Activated CD8-positive, alpha-beta T cell treated with anti-CD3 and anti-CD28 coated beads for 36 hours (primary cell): ENCODE measurements around the gene COPS7A. TPM values are rescaled to one million over a fixed set of nuclear protein-coding genes. Genes with fewer than 3 reads are reported as not detected.

Experiments
- ATAC-seq: fragments of 200-7000 bp; cut with Tn5 transposase; one replicate; pipeline ENCODE4 v1.10.0; 2021; ENCODE audit warnings: mild to moderate bottlenecking, moderate library complexity
- CTCF ChIA-PET: fragments of 350-600 bp; sonication (Branson Sonifier 250); formaldehyde crosslinking; loops from one replicate; lab custom pipeline; 2021; ENCODE audit warnings: antibody characterized with exemption; lab: Charles Lee
- POLR2A ChIA-PET: fragments of 350-600 bp; sonication (Branson Sonifier 250); formaldehyde crosslinking; loops from one replicate; lab custom pipeline; 2021; ENCODE audit warnings: antibody characterized with exemption; lab: Charles Lee
- DNase-seq: peaks from one replicate; pipeline ENCODE4 v3.0.0-alpha.2; 2020
- H3K27ac Mint-ChIP-seq: one replicate; pipeline ENCODE4 v1.8.0; 2021; ENCODE audit warnings: mild to moderate bottlenecking, mixed read lengths
- H3K27me3 Mint-ChIP-seq: one replicate; pipeline ENCODE4 v1.8.0; 2021; ENCODE audit warnings: mixed read lengths
- H3K36me3 Mint-ChIP-seq: one replicate; pipeline ENCODE4 v1.8.0; 2021; ENCODE audit warnings: low read depth, mixed read lengths
- H3K4me1 Mint-ChIP-seq: one replicate; pipeline ENCODE4 v1.8.0; 2021; ENCODE audit warnings: low read depth, mixed read lengths
- H3K4me3 Mint-ChIP-seq: one replicate; pipeline ENCODE4 v1.8.0; 2021; ENCODE audit warnings: mild to moderate bottlenecking, moderate library complexity, mixed read lengths
- H3K9me3 Mint-ChIP-seq: one replicate; pipeline ENCODE4 v1.8.0; 2021; ENCODE audit warnings: mixed read lengths
- CTCF ChIP-seq: fragments of 200-600 bp; IDR thresholded peaks from one replicate; pipeline ENCODE4 v1.8.0; 2022; ENCODE audit warnings: antibody characterized with exemption, mild to moderate bottlenecking
- intact Hi-C: fragments of 100-400 bp; cut with micrococcal nuclease; formaldehyde crosslinking; loops from one replicate; pipeline ENCODE4 v1.10.0; 2022
- total RNA-seq, 2 experiments: library from RNA; stranded (reverse); gene quantifications; one replicate each; pipeline ENCODE4 v1.2.3, GENCODE V29; 2021

Gene COPS7A
- total RNA-seq, 2 experiments from 2014 or later: 35.9 to 38.8 TPM

- POLR2A ChIA-PET: interaction anchor here (0.7 to 4.9 kb wide), 4 partner anchors 10 to 16 kb away, joined by 3 to 31 read pairs (median 12); partner anchors contain the start of gene MLF2
- H3K4me1 Mint-ChIP-seq: peaks cover 51% of the 10 kb centered on the region
- CTCF ChIA-PET: interaction anchor here (1.1 to 6.2 kb wide), 5 partner anchors 11 to 83 kb away, joined by 5 to 89 read pairs (median 9); partner anchors contain the start of genes MLF2 and USP5
- no peaks in the 10 kb centered on the region for H3K9me3 Mint-ChIP-seq
- H3K27me3 Mint-ChIP-seq: peaks cover 24% of the 10 kb centered on the region
- no peak for DNase-seq
- H3K36me3 Mint-ChIP-seq: peaks cover 32% of the 10 kb centered on the region
- no peak overlapping the region for H3K27ac Mint-ChIP-seq
- intact Hi-C loops: no loop called here
- ATAC-seq: no peak
- peak overlapping the region; percentile 71 for H3K4me3 Mint-ChIP-seq
- TF ChIP-seq CTCF: no peak
These were observed 44.6 kb downstream of the COPS7A start for GRCh38 chr12:6768437-6768914.

- Mint-ChIP-seq H3K27me3 (peaks cover 24% of the 10 kb centered on the region), H3K4me1 (peaks cover 50% of the 10 kb centered on the region), H3K27ac (no peak overlapping the region), H3K9me3 (no peaks in the 10 kb centered on the region), H3K4me3 (peak overlapping the region; percentile 71), H3K36me3 (peaks cover 34% of the 10 kb centered on the region)
- no peak for ATAC-seq
- POLR2A ChIA-PET: interaction anchor here (0.7 to 4.9 kb wide), 3 partner anchors 9 to 16 kb away, joined by 3 to 21 read pairs (median 4); partner anchors contain the start of gene MLF2
- no peak for DNase-seq
- intact Hi-C loops: no loop called here
- CTCF ChIA-PET: interaction anchor here (1.6 to 6.2 kb wide), 2 partner anchors 11 to 16 kb away, joined by 9 to 89 read pairs; partner anchors contain the start of gene MLF2
- TF ChIP-seq CTCF: no peak
These were observed 45.1 kb downstream of the COPS7A start for GRCh38 chr12:6768990-6769389.

DNA sequence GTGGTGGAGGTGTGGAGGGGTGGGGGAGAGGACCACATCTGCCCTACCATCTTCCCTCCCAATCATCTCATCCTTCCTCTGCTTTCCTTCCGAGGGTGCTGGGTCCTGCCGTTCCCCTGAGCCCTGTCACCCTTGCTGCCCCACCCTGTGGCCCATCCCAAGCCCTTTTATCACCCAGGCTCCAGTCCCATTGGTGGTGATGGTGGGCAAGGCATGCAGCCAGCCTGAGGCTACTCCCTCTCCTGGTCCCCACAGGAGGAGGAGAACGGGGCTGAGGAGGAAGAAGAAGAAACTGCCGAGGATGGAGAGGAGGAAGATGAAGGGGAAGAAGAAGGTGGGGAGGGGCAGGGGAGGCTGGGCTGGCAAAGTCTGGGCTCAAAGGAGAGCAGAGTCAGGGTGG is 45.8 kb downstream of the COPS7A start:
- intact Hi-C loops: no loop called here
- TF ChIP-seq CTCF: no peak
- Mint-ChIP-seq H3K9me3 (no peaks in the 10 kb centered on the region), H3K4me3 (no peak overlapping the region), H3K36me3 (peaks cover 41% of the 10 kb centered on the region), H3K4me1 (peaks cover 48% of the 10 kb centered on the region), H3K27ac (no peak overlapping the region), H3K27me3 (peaks cover 17% of the 10 kb centered on the region)
- POLR2A ChIA-PET: interaction anchor here (1.4 to 4.9 kb wide), 3 partner anchors 8 to 17 kb away, joined by 4 to 21 read pairs (median 7); partner anchors contain the start of gene MLF2
- ATAC-seq: no peak
- CTCF ChIA-PET: interaction anchor here (1.6 to 6.2 kb wide), 3 partner anchors 10 to 17 kb away, joined by 9 to 89 read pairs (median 77); partner anchors contain the start of gene MLF2
- DNase-seq: no peak

- no peak for TF ChIP-seq CTCF
- no peaks in the 10 kb centered on the region for H3K9me3 Mint-ChIP-seq
- ATAC-seq (no peak), DNase-seq (no peak)
- no peak overlapping the region for H3K27ac Mint-ChIP-seq
- ChIA-PET POLR2A (interaction anchor here (1.4 to 1.6 kb wide), 3 partner anchors 10 to 174 kb away, joined by 3 to 7 read pairs (median 4); partner anchors contain the start of genes C12orf57, MLF2 and RNU7-1), CTCF (interaction anchor here (1.4 to 6.2 kb wide), 3 partner anchors 10 to 56 kb away, joined by 3 to 89 read pairs (median 77); partner anchors contain the start of gene MLF2)
- intact Hi-C loops: no loop called here
- peaks cover 49% of the 10 kb centered on the region for H3K4me1 Mint-ChIP-seq
- peaks cover 45% of the 10 kb centered on the region for H3K36me3 Mint-ChIP-seq
- H3K27me3 Mint-ChIP-seq: peaks cover 15% of the 10 kb centered on the region
- H3K4me3 Mint-ChIP-seq: no peak overlapping the region
These were observed 46.2 kb downstream of the COPS7A start for GRCh38 chr12:6770094-6770493.

DNA sequence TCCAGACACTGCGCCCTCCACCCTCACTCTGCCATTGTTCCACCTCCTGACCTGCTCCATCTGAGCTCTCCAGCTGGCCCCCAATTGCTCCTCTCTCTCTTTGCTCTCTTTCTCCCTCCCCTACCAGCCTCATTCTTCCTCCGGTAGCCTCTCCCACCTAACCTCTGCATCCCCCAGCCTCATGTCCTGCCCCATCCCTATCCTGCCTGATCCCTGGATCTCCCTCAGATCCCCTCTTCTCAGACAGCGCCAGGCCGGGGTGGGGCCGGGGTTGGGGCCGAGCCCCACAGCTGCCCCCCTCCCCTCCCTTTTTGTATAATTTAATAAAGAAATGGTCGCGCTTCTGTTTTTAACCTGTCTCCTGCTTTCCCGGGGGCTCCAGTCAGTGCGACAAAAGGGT is 46.8 kb downstream of the COPS7A start:
- H3K9me3 Mint-ChIP-seq: no peaks in the 10 kb centered on the region
- CTCF ChIA-PET: interaction anchor here (1.3 to 6.2 kb wide), 5 partner anchors 9 to 56 kb away, joined by 3 to 89 read pairs (median 4); partner anchors contain the start of genes COPS7A and MLF2
- peaks cover 49% of the 10 kb centered on the region for H3K4me1 Mint-ChIP-seq
- POLR2A ChIA-PET: interaction anchor here (1.6 to 2.2 kb wide), 4 partner anchors 9 to 173 kb away, joined by 3 to 11 read pairs (median 6); partner anchors contain the start of genes C12orf57, MLF2 and RNU7-1
- DNase-seq: no peak
- H3K27me3 Mint-ChIP-seq: peaks cover 10% of the 10 kb centered on the region
- peak overlapping the region; percentile 39 for H3K4me3 Mint-ChIP-seq
- no peak for ATAC-seq
- no peak for TF ChIP-seq CTCF
- peak overlapping the region; percentile 87 for H3K27ac Mint-ChIP-seq
- intact Hi-C loops: no loop called here
- peaks cover 50% of the 10 kb centered on the region for H3K36me3 Mint-ChIP-seq
